ENCODE data around the gene SMDT1. TPM values are rescaled to one million over a fixed set of nuclear protein-coding genes. Genes with fewer than 3 reads are reported as not detected.
"Not testable (repeated sequence)": the region's sequence is repeated elsewhere in the genome, so short reads cannot be mapped to it uniquely, and the experiment has no call there.

The SMDT1 gene
- total RNA-seq, 2 experiments from 2014 or later: 60.4 to 72.1 TPM

DNA sequence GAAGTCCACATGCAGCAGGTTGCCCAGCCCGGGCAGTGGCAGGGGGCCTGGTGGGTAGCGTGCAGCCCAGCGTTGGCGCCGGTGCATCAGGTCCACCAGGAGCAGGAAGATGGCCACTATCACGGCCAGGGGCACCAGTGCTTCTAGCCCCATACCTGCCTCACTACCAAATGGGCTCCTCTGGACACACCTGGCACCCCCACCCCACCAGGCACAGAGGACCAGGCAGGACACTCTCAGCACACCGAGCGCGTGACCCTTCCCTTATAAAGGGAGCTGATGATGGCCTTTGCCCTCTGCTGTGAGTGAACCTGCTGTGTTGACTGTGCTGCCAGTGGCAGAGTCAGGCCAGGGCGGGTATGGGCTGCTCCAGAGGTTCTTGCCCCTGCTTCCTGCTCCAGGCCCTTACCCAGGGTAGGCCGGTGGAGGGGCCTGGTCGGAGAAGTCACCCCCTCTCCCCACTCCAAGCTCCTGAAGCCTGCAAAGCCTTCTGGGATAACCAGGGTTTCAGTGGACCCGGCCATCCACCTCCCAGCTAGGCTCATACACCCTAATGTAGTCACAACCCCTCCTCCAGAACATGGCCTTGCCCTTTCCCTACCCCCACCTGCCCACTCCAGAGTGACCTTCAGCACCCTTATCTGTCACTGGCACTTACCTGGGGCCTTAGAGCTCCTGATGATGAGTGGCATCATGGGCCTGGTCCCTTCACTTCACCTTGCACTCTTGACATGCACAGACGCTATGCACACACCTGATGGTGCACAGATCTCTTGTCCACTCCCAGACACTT is 51.3 kb downstream of the SMDT1 start, which contains the start of gene CYP2D6:
TSS of gene CYP2D6 (minus strand) at position 172 of the 793 bp plus-strand sequence. CDS start at position 153, 19 bp downstream.
- H3K4me3 Mint-ChIP-seq; H3K36me3 Mint-ChIP-seq; DNase-seq; H3K27me3 Mint-ChIP-seq; H3K9me3 Mint-ChIP-seq (ENCODE audit: low read depth); ATAC-seq; H3K27ac Mint-ChIP-seq; CTCF ChIA-PET; H3K4me1 Mint-ChIP-seq: not testable (repeated sequence)

DNA sequence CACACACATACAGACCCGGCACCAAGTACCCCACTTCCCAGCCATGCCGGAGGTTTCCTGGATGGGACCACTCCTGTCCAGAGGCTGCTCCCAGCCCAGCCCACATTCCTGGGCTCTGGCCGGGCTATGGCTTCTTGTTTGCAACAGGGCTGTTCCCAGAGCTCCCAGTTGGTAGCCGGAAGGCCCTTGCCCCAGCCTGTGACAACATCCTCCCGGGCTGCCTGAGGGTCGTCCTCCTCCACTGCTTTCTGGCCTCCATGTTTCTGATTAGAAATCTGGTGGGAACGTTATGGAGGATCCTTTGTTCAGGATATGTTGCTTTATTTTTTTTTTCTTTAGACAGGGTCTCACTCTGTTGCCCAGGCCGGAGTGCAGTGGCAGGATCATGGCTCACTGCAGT is 52.1 kb downstream of the SMDT1 start:
- no peak for ATAC-seq
- Mint-ChIP-seq H3K4me3 (no peak overlapping the region), H3K9me3 (ENCODE audit: low read depth) (no peaks in the 10 kb centered on the region), H3K4me1 (no peaks in the 10 kb centered on the region), H3K27ac (no peak overlapping the region), H3K27me3 (no peaks in the 10 kb centered on the region), H3K36me3 (no peaks in the 10 kb centered on the region)
- CTCF ChIA-PET: no interaction called here
- no peak for DNase-seq

- Mint-ChIP-seq H3K27ac (no peak overlapping the region), H3K36me3 (no peaks in the 10 kb centered on the region), H3K4me1 (no peaks in the 10 kb centered on the region), H3K9me3 (ENCODE audit: low read depth) (no peaks in the 10 kb centered on the region), H3K27me3 (no peaks in the 10 kb centered on the region), H3K4me3 (no peak overlapping the region)
- CTCF ChIA-PET: interaction anchor here (2.4 kb wide), 1 partner anchor 41 kb away, joined by 7 read pairs; no protein-coding TSS in a partner anchor
- ATAC-seq (no peak), DNase-seq (no peak)
Measured at GRCh38 chr22:42132457-42132856, 53.0 kb downstream of the SMDT1 start.

Other genes starting within 250 kb of the SMDT1 start
- 100 to 1,000 TPM; 130 to 135 TPM for gene SREBF2, start 246.6 kb upstream of the SMDT1 start, total RNA-seq
- gene SHISA8, start 164.6 kb upstream of the SMDT1 start, total RNA-seq: under 1 TPM; 0.30 to 0.70 TPM
- 1 to 10 TPM in 1 of 2 experiments, under 1 TPM in 1; 0.89 to 3.1 TPM for gene TNFRSF13C, start 152.9 kb upstream of the SMDT1 start, total RNA-seq
- gene CENPM, start 132.5 kb upstream of the SMDT1 start, total RNA-seq: 10 to 100 TPM; 74.0 to 95.8 TPM
- 1 to 10 TPM; 1.2 TPM for gene SEPTIN3, start 110.3 kb upstream of the SMDT1 start, total RNA-seq
- 1 to 10 TPM in 1 of 2 experiments, under 1 TPM in 1; 0.91 to 2.1 TPM for gene WBP2NL, start 80.9 kb upstream of the SMDT1 start, total RNA-seq
- 10 to 100 TPM; 23.1 to 27.1 TPM for gene NAGA, start 8.9 kb upstream of the SMDT1 start, total RNA-seq
- 1 to 10 TPM; 2.0 to 2.5 TPM for gene PHETA2, start 5.5 kb upstream of the SMDT1 start, total RNA-seq
- 10 to 100 TPM; 75.9 to 91.6 TPM for gene NDUFA6, start 11.1 kb downstream of the SMDT1 start, total RNA-seq
- 1 to 10 TPM; 2.3 to 2.5 TPM for gene CYP2D6, start 51.1 kb downstream of the SMDT1 start, total RNA-seq
- gene TCF20, start 191.0 kb downstream of the SMDT1 start, total RNA-seq: 10 to 100 TPM; 73.1 to 82.5 TPM